SH-SY5Y (cell line): ENCODE measurements around the gene PLN.

Experiments
- GATA2 ChIP-seq: IDR thresholded peaks from 2 replicates; pipeline ENCODE4 v1.6.1; 2011; ENCODE audit warnings: mild to moderate bottlenecking, low read depth, low read length
- GATA3 ChIP-seq: IDR thresholded peaks from 2 replicates; pipeline ENCODE4 v1.6.1; 2011; ENCODE audit warnings: low read depth, mild to moderate bottlenecking, low read length, moderate library complexity

- TF ChIP-seq GATA2 (no peak), GATA3 (no peak)
Measured at GRCh38 chr6:118544105-118544504, 4.0 kb upstream of the PLN start.
